NCI-H774 (cell line): ENCODE data around the gene TM7SF2.

ENCODE experiments used
- DNase-seq: peaks from one replicate; lab custom pipeline; 2025; lab: John Stamatoyannopoulos, UW

TM7SF2 gene

GRCh38 chr11:65157336-65157735, 45.7 kb downstream of the TM7SF2 start:
- no peak for DNase-seq

GRCh38 chr11:65159012-65159411, 47.3 kb downstream of the TM7SF2 start:
- DNase-seq: no peak

DNA sequence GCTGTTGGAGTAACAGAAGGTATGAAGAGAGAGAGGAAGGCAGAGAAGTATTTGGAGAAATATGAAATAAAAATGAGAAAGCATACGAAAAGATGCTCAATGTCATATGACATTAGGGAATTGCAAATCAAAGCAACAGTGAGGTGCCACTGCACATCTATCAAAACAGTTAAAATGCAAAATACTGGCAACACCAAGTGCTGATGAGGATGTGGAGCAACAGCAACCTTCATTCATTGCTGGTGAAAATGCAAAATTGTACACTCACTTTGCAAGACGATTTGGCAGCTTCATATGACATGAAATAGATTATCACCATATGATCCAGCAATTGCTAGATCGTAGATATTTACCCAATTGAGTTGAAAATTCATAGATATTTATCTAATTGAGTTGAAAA, 49.0 kb downstream of the TM7SF2 start:
- DNase-seq: no peak

- no peak for DNase-seq
Observed at GRCh38 chr11:65163684-65164083, 52.0 kb downstream of the TM7SF2 start.
